Measurements from ENCODE around the gene KNCN.

DNA sequence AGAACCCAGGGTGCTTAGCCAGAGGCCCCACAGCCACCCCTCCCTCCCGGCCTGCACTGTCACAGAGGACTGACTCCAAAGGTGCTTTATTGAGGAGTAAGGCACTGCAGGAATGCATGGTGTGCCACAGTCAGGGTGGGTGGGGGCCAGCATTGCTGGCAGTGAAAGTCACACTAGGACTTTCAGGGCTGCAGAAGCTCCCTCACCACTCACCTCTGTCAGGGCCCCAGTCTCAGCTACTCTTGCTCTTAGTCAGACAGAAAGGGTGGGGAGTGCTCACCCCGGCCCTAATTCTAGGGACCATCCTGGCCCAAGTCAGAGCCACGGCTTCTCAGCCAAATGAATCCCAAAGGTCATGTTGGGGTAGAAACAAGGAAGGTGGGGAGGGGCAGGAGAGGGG lies 19.4 kb downstream of the KNCN start:
- TF ChIP-seq, protein P1, sequence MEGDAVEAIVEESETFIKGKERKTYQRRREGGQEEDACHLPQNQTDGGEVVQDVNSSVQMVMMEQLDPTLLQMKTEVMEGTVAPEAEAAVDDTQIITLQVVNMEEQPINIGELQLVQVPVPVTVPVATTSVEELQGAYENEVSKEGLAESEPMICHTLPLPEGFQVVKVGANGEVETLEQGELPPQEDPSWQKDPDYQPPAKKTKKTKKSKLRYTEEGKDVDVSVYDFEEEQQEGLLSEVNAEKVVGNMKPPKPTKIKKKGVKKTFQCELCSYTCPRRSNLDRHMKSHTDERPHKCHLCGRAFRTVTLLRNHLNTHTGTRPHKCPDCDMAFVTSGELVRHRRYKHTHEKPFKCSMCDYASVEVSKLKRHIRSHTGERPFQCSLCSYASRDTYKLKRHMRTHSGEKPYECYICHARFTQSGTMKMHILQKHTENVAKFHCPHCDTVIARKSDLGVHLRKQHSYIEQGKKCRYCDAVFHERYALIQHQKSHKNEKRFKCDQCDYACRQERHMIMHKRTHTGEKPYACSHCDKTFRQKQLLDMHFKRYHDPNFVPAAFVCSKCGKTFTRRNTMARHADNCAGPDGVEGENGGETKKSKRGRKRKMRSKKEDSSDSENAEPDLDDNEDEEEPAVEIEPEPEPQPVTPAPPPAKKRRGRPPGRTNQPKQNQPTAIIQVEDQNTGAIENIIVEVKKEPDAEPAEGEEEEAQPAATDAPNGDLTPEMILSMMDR (IDR thresholded peaks at IDR 0.05): no peak
- TF ChIP-seq POLR2A (IDR thresholded peaks at IDR 0.05): no peak
